C4-2B (cell line): ENCODE results near the gene MAP1LC3B2.

ENCODE experiments used
- ZFX ChIP-seq: fragments of 450-650 bp; IDR thresholded peaks from 2 replicates; pipeline ENCODE4 v1.6.1; 2017
- TF ChIP-seq, protein P1 (sequence below): fragments of 450-650 bp; conservative IDR thresholded peaks from 2 replicates; pipeline ENCODE4 v1.5.1; 2017; ENCODE audit warnings: mild to moderate bottlenecking

DNA sequence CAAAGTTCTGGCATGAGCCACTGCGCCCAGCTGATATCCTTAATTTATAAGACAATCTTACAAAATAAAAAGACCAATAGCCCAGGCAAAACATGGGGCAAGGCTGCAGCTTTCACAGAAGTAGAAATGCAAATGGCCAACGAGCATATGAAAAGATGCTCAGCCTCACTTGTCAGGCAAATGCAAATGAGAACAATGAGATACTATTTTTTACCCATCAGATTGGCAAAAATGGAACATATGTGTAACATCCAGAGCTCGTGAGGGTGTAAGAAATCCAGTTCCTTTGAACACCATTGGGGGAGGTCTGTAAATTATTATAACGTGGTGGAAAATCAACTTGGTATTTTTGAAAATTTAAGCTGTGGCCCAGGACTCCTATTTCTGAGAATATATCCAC is 14.6 kb downstream of the MAP1LC3B2 start:
- TF ChIP-seq, protein P1, sequence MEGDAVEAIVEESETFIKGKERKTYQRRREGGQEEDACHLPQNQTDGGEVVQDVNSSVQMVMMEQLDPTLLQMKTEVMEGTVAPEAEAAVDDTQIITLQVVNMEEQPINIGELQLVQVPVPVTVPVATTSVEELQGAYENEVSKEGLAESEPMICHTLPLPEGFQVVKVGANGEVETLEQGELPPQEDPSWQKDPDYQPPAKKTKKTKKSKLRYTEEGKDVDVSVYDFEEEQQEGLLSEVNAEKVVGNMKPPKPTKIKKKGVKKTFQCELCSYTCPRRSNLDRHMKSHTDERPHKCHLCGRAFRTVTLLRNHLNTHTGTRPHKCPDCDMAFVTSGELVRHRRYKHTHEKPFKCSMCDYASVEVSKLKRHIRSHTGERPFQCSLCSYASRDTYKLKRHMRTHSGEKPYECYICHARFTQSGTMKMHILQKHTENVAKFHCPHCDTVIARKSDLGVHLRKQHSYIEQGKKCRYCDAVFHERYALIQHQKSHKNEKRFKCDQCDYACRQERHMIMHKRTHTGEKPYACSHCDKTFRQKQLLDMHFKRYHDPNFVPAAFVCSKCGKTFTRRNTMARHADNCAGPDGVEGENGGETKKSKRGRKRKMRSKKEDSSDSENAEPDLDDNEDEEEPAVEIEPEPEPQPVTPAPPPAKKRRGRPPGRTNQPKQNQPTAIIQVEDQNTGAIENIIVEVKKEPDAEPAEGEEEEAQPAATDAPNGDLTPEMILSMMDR, result no peak
- TF ChIP-seq ZFX, result no peak
